A549 treated with AZD2906 at 1 μM for 4 hours (cell line): ENCODE data around the gene LCE2D. TPM values are rescaled to one million over a fixed set of nuclear protein-coding genes. Genes with fewer than 3 reads are reported as not detected.

Experiments used
- total RNA-seq: library from RNA; stranded (reverse); fragments of 200-300 nt; extraction: Qiagen RNA extraction; gene quantifications from 5 replicates; pipeline ENCODE4 v1.2.3, GENCODE V29; 2022

The LCE2D gene, protein sequence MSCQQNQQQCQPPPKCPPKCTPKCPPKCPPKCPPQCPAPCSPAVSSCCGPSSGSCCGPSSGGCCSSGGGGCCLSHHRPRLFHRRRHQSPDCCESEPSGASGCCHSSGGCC
- not detected in 5 replicates for total RNA-seq

GRCh38 chr1:152663098-152663497 is at the start of gene LCE2D:
TSS of gene LCE2D (plus strand) at chr1:152663380. CDS start at chr1:152664106, 726 bp downstream.

DNA sequence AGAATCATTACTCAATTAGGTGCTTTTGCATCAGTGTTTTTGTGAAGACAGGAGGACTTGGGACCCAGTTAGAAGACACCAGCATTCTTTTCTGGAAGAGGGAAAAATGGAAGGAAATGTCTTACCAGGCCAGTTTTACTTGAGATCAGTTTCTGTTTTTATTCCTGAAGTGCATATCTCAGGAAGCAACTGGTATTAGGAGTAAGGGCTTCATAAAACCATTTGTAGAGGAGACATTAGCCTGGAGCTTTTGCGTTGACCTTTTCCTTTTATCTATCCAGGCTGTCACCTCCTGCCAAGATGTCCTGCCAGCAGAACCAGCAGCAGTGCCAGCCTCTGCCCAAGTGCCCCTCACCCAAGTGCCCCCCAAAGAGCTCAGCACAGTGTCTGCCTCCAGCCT is 49.7 kb upstream of the LCE2D start, which contains the start of gene LCE3B:
LCE3B (plus strand) TSS at position 301 of the 400 bp plus-strand sequence; CDS start at position 301, 0 bp downstream.

DNA sequence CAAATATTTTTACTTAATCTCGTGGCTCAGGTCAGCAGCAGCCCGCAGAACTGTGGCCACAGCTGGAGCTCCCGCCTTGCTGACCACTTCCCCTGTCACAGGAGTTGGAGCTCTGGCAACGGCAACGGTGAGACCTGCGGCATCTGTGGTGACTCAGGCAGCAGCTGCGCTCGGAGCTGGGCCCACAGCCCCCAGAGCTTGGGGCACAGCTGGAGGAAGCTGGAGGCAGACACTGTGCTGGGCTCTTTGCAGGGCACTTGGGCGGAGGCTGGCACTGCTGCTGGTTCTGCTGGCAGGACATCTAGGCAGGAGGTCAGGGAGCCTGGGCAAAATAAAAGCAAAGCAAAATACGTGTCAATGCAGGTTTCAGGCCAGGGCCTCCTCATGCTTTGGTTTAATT is 40.4 kb upstream of the LCE2D start, which contains the start of gene LCE3A:
LCE3A (minus strand) TSS at position 301 of the 400 bp plus-strand sequence; CDS start at position 301, 0 bp downstream.

DNA sequence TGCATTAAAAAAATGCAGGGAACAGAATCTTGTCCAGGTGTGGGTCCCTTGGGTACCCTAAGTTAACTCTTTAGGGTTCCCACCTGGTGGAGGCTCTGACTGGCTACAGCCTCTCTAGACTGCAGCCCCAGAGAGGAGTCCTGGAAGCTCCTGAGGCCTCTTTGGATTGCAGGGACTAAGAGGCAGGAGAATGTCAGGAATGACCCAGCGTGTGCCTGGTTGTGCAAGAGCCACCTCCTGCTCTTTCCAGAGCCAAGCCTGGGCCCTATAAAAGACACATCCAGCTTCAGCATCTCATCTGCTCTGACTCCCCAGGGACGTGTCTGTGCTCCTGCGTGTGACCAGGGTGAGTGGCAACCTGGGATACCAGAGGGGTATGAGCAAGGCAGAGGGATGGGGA is 11.8 kb downstream of the LCE2D start, which contains the start of gene LCE2C:
LCE2C (plus strand) TSS at position 297 of the 400 bp plus-strand sequence. CDS start 737 bp downstream, outside the sequence.

GRCh38 chr1:152685823-152686222 is 22.6 kb downstream of the LCE2D start, which contains the start of gene LCE2B:
TSS of gene LCE2B (plus strand) at chr1:152686123. CDS start at chr1:152686844, 721 bp downstream.

GRCh38 chr1:152697701-152698600 is 34.8 kb downstream of the LCE2D start, which contains the start of gene LCE2A:
TSS of gene LCE2A (plus strand) at chr1:152698345. CDS start at chr1:152698902, 557 bp downstream.

GRCh38 chr1:152707860-152708259 is 44.7 kb downstream of the LCE2D start, which contains the start of gene LCE4A:
TSS of gene LCE4A (plus strand) at chr1:152708160. CDS start at chr1:152709076, 916 bp downstream.

Other genes starting within 250 kb of the LCE2D start
- gene CRNN, start 249.1 kb upstream of the LCE2D start, total RNA-seq = not detected in 5 replicates
- gene LCE5A, start 152.6 kb upstream of the LCE2D start, total RNA-seq = not detected in 5 replicates
- gene CRCT1, start 148.9 kb upstream of the LCE2D start, total RNA-seq = 0.27 to 0.84 TPM (median 0.45 TPM) in 5 replicates
- gene LCE3E, start 96.6 kb upstream of the LCE2D start, total RNA-seq = 0.12 to 0.24 TPM (median 0.20 TPM) in 4 of 5 replicates, not detected in the other
- 2.8 to 4.4 TPM (median 3.1 TPM) in 5 replicates for gene LCE3D, start 82.9 kb upstream of the LCE2D start, total RNA-seq
- not detected in 5 replicates for gene LCE3C, start 63.1 kb upstream of the LCE2D start, total RNA-seq
- not detected in 5 replicates for gene LCE3B, start 49.6 kb upstream of the LCE2D start, total RNA-seq
- not detected in 5 replicates for gene LCE3A, start 40.3 kb upstream of the LCE2D start, total RNA-seq
- not detected in 5 replicates for gene LCE2C, start 11.9 kb downstream of the LCE2D start, total RNA-seq
- gene LCE2B, start 22.7 kb downstream of the LCE2D start, total RNA-seq = not detected in 5 replicates
- not detected in 5 replicates for gene LCE2A, start 35.0 kb downstream of the LCE2D start, total RNA-seq
- gene LCE4A, start 44.8 kb downstream of the LCE2D start, total RNA-seq = not detected in 5 replicates
- not detected in 5 replicates for gene KPRP, start 94.6 kb downstream of the LCE2D start, total RNA-seq
- not detected in 5 replicates for gene LCE1F, start 111.8 kb downstream of the LCE2D start, total RNA-seq
- gene LCE1E, start 122.9 kb downstream of the LCE2D start, total RNA-seq = 0.32 TPM in 1 of 5 replicates, not detected in the others
- not detected in 5 replicates for gene LCE1D, start 133.3 kb downstream of the LCE2D start, total RNA-seq
- gene LCE1C, start 143.3 kb downstream of the LCE2D start, total RNA-seq = 0.22 TPM in 1 of 5 replicates, not detected in the others
- gene LCE1B, start 148.6 kb downstream of the LCE2D start, total RNA-seq = 0.06 to 0.10 TPM (median 0.08 TPM) in 3 of 5 replicates, not detected in the others
- gene LCE1A, start 164.1 kb downstream of the LCE2D start, total RNA-seq = not detected in 5 replicates
- not detected in 5 replicates for gene LCE6A, start 179.5 kb downstream of the LCE2D start, total RNA-seq
- gene LCE7A, start 196.6 kb downstream of the LCE2D start, total RNA-seq = not detected in 5 replicates
- not detected in 5 replicates for gene SMCP, start 214.9 kb downstream of the LCE2D start, total RNA-seq
- 0.06 to 0.18 TPM (median 0.11 TPM) in 4 of 5 replicates, not detected in the other for gene IVL, start 245.2 kb downstream of the LCE2D start, total RNA-seq